ENCODE measurements around the gene USP17L12. TPM values are rescaled to one million over a fixed set of nuclear protein-coding genes. Genes with fewer than 3 reads are reported as not detected.
"Not testable (repeated sequence)": the region's sequence is repeated elsewhere in the genome, so short reads cannot be mapped to it uniquely, and the experiment has no call there.

The USP17L12 gene, protein sequence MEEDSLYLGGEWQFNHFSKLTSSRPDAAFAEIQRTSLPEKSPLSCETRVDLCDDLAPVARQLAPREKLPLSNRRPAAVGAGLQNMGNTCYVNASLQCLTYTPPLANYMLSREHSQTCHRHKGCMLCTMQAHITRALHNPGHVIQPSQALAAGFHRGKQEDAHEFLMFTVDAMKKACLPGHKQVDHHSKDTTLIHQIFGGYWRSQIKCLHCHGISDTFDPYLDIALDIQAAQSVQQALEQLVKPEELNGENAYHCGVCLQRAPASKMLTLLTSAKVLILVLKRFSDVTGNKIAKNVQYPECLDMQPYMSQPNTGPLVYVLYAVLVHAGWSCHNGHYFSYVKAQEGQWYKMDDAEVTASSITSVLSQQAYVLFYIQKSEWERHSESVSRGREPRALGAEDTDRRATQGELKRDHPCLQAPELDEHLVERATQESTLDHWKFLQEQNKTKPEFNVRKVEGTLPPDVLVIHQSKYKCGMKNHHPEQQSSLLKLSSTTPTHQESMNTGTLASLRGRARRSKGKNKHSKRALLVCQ
- total RNA-seq (not detected), polyA plus RNA-seq (not detected)

DNA sequence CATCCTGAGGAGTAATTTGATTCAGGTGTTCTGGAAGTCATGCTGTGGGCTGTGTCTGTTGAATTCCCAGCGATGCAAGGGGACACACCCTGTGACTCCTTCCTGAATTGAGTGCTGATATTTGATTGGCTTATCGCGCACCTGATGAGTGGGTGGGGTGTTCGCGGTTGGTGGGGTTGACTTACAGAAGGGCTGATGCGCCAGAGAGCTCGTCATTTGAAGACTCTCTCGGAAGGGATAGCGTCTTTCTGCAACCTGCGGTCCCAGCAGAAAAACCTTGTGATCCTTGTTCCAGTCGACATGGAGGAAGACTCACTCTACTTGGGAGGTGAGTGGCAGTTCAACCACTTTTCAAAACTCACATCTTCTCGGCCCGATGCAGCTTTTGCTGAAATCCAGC, at the start of gene USP17L12:
TSS of gene USP17L12 (plus strand) at position 301 of the 400 bp plus-strand sequence. CDS start at position 301, 0 bp downstream.
- H3K27me3 ChIP-seq; H3K36me3 ChIP-seq; H3K4me1 ChIP-seq; FAIRE-seq; H3K4me3 ChIP-seq; H3K9me3 ChIP-seq; ATAC-seq; DNase-seq; H3K27ac ChIP-seq; intact Hi-C loops (cut with DNase I): not testable (repeated sequence)
- WGBS, 2 donors = no CpG with 5 or more reads among the region's 13 CpGs

GRCh38 chr4:9210357-9210756, 9.6 kb upstream of the USP17L12 start, which contains the start of gene USP17L10:
TSS of gene USP17L10 (plus strand) at chr4:9210657. CDS start at chr4:9210657, 0 bp downstream.
- FAIRE-seq; H3K4me1 ChIP-seq; intact Hi-C loops (cut with DNase I); H3K27me3 ChIP-seq; DNase-seq; H3K36me3 ChIP-seq; ATAC-seq; H3K4me3 ChIP-seq; H3K9me3 ChIP-seq; H3K27ac ChIP-seq: not testable (repeated sequence)
- 74% methylated on average over 11 of the region's 13 CpGs; no CpG with 5 or more reads in 1 of the 2 donors for WGBS, 2 donors

- H3K4me1 ChIP-seq; ATAC-seq; FAIRE-seq; H3K9me3 ChIP-seq; H3K27ac ChIP-seq; H3K36me3 ChIP-seq; H3K4me3 ChIP-seq; intact Hi-C loops (cut with DNase I); H3K27me3 ChIP-seq: not testable (repeated sequence)
- DNase-seq = peak in 2 of 6 donors; percentile 1 to 5
- WGBS, 2 donors = 62 to 63% methylated on average over 8 to 11 of the region's 14 CpGs
Measured at GRCh38 chr4:9214701-9215100, 5.3 kb upstream of the USP17L12 start.

DNA sequence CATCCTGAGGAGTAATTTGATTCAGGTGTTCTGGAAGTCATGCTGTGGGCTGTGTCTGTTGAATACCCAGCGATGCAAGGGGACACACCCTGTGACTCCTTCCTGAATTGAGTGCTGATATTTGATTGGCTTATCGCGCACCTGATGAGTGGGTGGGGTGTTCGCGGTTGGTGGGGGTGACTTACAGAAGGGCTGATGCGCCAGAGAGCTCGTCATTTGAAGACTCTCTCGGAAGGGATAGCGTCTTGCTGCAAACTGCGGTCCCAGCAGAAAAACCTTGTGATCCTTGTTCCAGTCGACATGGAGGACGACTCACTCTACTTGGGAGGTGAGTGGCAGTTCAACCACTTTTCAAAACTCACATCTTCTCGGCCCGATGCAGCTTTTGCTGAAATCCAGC, 4.8 kb upstream of the USP17L12 start, which contains the start of gene USP17L11:
TSS of gene USP17L11 (plus strand) at position 301 of the 400 bp plus-strand sequence. CDS start at position 301, 0 bp downstream.
- H3K9me3 ChIP-seq; H3K27ac ChIP-seq; H3K27me3 ChIP-seq; H3K4me1 ChIP-seq; H3K36me3 ChIP-seq; intact Hi-C loops (cut with DNase I); H3K4me3 ChIP-seq; DNase-seq; ATAC-seq; FAIRE-seq: not testable (repeated sequence)
- WGBS, 2 donors = 80% methylated on average over 10 of the region's 14 CpGs; no CpG with 5 or more reads in 1 of the 2 donors

DNA sequence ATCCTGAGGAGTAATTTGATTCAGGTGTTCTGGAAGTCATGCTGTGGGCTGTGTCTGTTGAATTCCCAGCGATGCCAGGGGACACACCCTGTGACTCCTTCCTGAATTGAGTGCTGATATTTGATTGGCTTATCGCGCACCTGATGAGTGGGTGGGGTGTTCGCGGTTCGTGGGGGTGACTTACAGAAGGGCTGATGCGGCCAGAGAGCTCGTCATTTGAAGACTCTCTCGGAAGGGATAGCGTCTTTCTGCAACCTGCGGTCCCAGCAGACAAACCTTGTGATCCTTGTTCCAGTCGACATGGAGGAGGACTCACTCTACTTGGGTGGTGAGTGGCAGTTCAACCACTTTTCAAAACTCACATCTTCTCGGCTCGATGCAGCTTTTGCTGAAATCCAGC, 4.6 kb downstream of the USP17L12 start, which contains the start of gene USP17L13:
TSS of gene USP17L13 (plus strand) at position 301 of the 400 bp plus-strand sequence. CDS start at position 301, 0 bp downstream.
- not testable (repeated sequence) for FAIRE-seq, H3K9me3 ChIP-seq, H3K36me3 ChIP-seq

GRCh38 chr4:9230249-9230648, 10.3 kb downstream of the USP17L12 start:
- H3K36me3 ChIP-seq; FAIRE-seq; H3K4me1 ChIP-seq; ATAC-seq; H3K27ac ChIP-seq; H3K9me3 ChIP-seq; H3K27me3 ChIP-seq; H3K4me3 ChIP-seq; intact Hi-C loops (cut with DNase I): not testable (repeated sequence)
- 66 to 78% methylated on average over 5 to 6 of the region's 8 CpGs for WGBS, 2 donors
- DNase-seq = peak in 2 of 6 donors; percentile 18 to 29

More for the DNA sequence above, 4.6 kb downstream of the USP17L12 start, which contains the start of gene USP17L13:
- H3K4me1 ChIP-seq; H3K27me3 ChIP-seq; intact Hi-C loops (cut with DNase I); H3K27ac ChIP-seq; H3K4me3 ChIP-seq; DNase-seq; ATAC-seq: not testable (repeated sequence)
- WGBS, 2 donors = no CpG with 5 or more reads among the region's 14 CpGs

GRCh38 chr4:9234085-9234484, 14.1 kb downstream of the USP17L12 start, which contains the start of gene USP17L15:
TSS of gene USP17L15 (plus strand) at chr4:9234385. CDS start at chr4:9234385, 0 bp downstream.
- FAIRE-seq; H3K4me1 ChIP-seq; DNase-seq; H3K9me3 ChIP-seq; intact Hi-C loops (cut with DNase I); H3K27ac ChIP-seq; H3K4me3 ChIP-seq; H3K27me3 ChIP-seq; H3K36me3 ChIP-seq; ATAC-seq: not testable (repeated sequence)
- no CpG with 5 or more reads among the region's 15 CpGs for WGBS, 2 donors

GRCh38 chr4:9238461-9238860, 18.5 kb downstream of the USP17L12 start:
- WGBS, 2 donors = 68 to 72% methylated on average over 9 to 11 of the region's 12 CpGs
- FAIRE-seq; intact Hi-C loops (cut with DNase I): not testable (repeated sequence)

DNA sequence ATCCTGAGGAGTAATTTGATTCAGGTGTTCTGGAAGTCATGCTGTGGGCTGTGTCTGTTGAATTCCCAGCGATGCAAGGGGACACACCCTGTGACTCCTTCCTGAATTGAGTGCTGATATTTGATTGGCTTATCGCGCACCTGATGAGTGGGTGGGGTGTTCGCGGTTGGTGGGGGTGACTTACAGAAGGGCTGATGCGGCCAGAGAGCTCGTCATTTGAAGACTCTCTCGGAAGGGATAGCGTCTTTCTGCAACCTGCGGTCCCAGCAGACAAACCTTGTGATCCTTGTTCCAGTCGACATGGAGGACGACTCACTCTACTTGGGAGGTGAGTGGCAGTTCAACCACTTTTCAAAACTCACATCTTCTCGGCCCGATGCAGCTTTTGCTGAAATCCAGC, 23.6 kb downstream of the USP17L12 start, which contains the start of gene USP17L17:
TSS of gene USP17L17 (plus strand) at position 301 of the 400 bp plus-strand sequence. CDS start at position 301, 0 bp downstream.
- FAIRE-seq = not testable (repeated sequence)

More at GRCh38 chr4:9238461-9238860, 18.5 kb downstream of the USP17L12 start:
- H3K4me1 ChIP-seq, ATAC-seq, H3K36me3 ChIP-seq, H3K9me3 ChIP-seq, H3K27ac ChIP-seq, H3K4me3 ChIP-seq, H3K27me3 ChIP-seq: not testable (repeated sequence)
- DNase-seq = peak in 5 of 6 donors; percentile 1 to 21 (median 5)

GRCh38 chr4:9247953-9248680, 28.2 kb downstream of the USP17L12 start, which contains the start of gene USP17L18:
TSS of gene USP17L18 (plus strand) at chr4:9248630. CDS start at chr4:9248630, 0 bp downstream.
- H3K36me3 ChIP-seq; ATAC-seq; H3K27ac ChIP-seq; H3K27me3 ChIP-seq; intact Hi-C loops (cut with DNase I); FAIRE-seq; H3K9me3 ChIP-seq; H3K4me1 ChIP-seq; H3K4me3 ChIP-seq: not testable (repeated sequence)
- WGBS, 2 donors = 77 to 84% methylated on average over 14 to 21 of the region's 26 CpGs
- peak in 4 of 6 donors; percentile 2 to 37 (median 12) for DNase-seq

More for the DNA sequence above, 23.6 kb downstream of the USP17L12 start, which contains the start of gene USP17L17:
- H3K36me3 ChIP-seq; H3K27ac ChIP-seq; ATAC-seq; DNase-seq; H3K4me3 ChIP-seq; H3K9me3 ChIP-seq; intact Hi-C loops (cut with DNase I); H3K27me3 ChIP-seq; H3K4me1 ChIP-seq: not testable (repeated sequence)
- WGBS, 2 donors = 82 to 93% methylated on average over 5 of the region's 14 CpGs

DNA sequence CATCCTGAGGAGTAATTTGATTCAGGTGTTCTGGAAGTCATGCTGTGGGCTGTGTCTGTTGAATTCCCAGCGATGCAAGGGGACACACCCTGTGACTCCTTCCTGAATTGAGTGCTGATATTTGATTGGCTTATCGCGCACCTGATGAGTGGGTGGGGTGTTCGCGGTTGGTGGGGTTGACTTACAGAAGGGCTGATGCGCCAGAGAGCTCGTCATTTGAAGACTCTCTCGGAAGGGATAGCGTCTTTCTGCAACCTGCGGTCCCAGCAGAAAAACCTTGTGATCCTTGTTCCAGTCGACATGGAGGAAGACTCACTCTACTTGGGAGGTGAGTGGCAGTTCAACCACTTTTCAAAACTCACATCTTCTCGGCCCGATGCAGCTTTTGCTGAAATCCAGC, 33.1 kb downstream of the USP17L12 start, which contains the start of gene USP17L19:
TSS of gene USP17L19 (plus strand) at position 301 of the 400 bp plus-strand sequence. CDS start at position 301, 0 bp downstream.
- DNase-seq; H3K4me1 ChIP-seq; intact Hi-C loops (cut with DNase I); H3K4me3 ChIP-seq; H3K36me3 ChIP-seq; ATAC-seq; H3K27ac ChIP-seq; FAIRE-seq; H3K27me3 ChIP-seq; H3K9me3 ChIP-seq: not testable (repeated sequence)
- WGBS, 2 donors = no CpG with 5 or more reads among the region's 13 CpGs
